ENCODE results near the gene FLNB. TPM values are rescaled to one million over a fixed set of nuclear protein-coding genes. Genes with fewer than 3 reads are reported as not detected.

FLNB gene
- total RNA-seq, 2 donors from 2014 or later: 96.9 to 139 TPM

DNA sequence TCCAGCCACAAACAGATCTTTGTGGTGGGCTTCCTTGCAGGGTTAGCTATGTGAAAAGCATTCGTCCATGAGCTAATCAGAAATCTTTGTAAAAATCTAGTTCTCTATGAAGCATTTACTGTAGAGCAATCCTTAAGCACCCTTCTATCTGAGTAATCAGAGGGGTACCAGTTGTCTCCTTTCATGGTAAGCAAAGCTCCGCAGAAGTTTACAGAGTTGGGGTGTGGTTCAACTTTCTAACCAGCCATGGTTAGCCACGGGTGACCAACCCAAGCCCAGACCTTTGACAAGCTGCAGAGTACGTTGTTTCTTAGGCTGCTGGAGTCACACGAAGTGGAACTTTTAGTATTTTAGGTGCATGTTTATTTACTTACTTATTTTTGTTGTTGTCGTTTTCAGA is 77.4 kb downstream of the FLNB start:
- H3K9me3 ChIP-seq: no peaks in the 10 kb centered on the region
- H3K4me1 ChIP-seq (ENCODE audit: control insufficient read depth in 1 of 2, low read depth in 2 of 2): peaks cover 2 to 40% of the 10 kb centered on the region in 2 donors
- no peak for TF ChIP-seq CTCF (IDR thresholded peaks at IDR 0.05)
- no peak overlapping the region for H3K27ac ChIP-seq
- H3K36me3 ChIP-seq: no peaks in the 10 kb centered on the region
- H3K27me3 ChIP-seq (replicated peaks; ENCODE audit: insufficient read depth): no peaks in the 10 kb centered on the region
- ATAC-seq (ENCODE audit: insufficient number of reproducible peaks, low FRiP score, low read depth): no peak
- no peak for DNase-seq (ENCODE audit: low spot score)
- H3K4me3 ChIP-seq: no peak overlapping the region

DNA sequence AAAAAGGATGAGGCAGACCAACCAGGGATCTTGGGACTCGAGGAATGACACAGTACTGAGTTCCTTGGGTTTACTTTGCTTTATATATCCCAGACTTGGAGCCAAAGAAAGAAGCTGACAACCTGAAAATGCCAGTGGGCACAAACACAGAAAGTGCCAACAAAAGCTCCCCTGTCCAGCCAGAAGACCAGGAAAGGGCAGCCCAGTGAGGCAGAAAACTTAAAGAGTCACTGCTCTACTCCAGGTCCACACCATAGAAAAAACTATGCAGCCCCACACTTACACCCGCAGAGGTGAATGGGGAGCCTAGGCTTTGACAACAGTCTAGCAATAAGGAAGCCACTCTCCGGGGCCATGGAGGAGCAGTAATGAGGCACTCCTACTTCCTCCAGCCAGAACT is 80.3 kb downstream of the FLNB start:
- Histone ChIP-seq H3K36me3 (no peaks in the 10 kb centered on the region), H3K4me3 (no peak overlapping the region), H3K27me3 (replicated peaks; ENCODE audit: insufficient read depth) (no peaks in the 10 kb centered on the region), H3K9me3 (no peaks in the 10 kb centered on the region), H3K4me1 (ENCODE audit: control insufficient read depth in 1 of 2, low read depth in 2 of 2) (peaks cover 2 to 19% of the 10 kb centered on the region in 2 donors), H3K27ac (peak overlapping the region in 1 of 2 donors; percentile 1)
- TF ChIP-seq CTCF (IDR thresholded peaks at IDR 0.05): no peak
- ATAC-seq (ENCODE audit: insufficient number of reproducible peaks, low FRiP score, low read depth) (no peak), DNase-seq (ENCODE audit: low spot score) (no peak)

- no peak overlapping the region for H3K4me3 ChIP-seq
- no peaks in the 10 kb centered on the region for H3K36me3 ChIP-seq
- ATAC-seq (ENCODE audit: insufficient number of reproducible peaks, low FRiP score, low read depth): no peak
- H3K4me1 ChIP-seq (ENCODE audit: control insufficient read depth in 1 of 2, low read depth in 2 of 2): peaks cover 6 to 32% of the 10 kb centered on the region in 2 donors
- no peaks in the 10 kb centered on the region for H3K9me3 ChIP-seq
- no peak overlapping the region for H3K27ac ChIP-seq
- TF ChIP-seq CTCF (IDR thresholded peaks at IDR 0.05): no peak
- DNase-seq (ENCODE audit: low spot score): no peak
- no peaks in the 10 kb centered on the region for H3K27me3 ChIP-seq (replicated peaks; ENCODE audit: insufficient read depth)
These were observed 82.1 kb downstream of the FLNB start for GRCh38 chr3:58090351-58090750.

DNA sequence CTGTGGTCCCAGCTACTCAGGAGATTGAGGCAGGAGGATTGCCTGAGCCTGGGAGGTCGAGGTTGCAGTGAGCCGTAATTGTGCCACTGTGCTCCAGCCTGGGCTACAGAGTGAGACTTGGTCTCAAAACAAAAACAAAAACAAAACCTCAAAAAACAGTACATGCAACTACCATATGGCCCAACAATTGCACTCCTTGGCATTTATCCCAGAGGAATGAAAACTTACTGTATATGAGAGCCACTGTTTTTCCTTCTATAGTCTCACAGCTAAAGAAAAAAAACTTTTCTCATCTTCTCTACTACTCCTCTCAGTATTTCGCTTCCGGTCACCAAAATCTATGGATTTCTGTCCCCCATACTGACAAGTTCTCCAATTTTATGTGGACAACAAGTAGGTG is 84.3 kb downstream of the FLNB start:
- Histone ChIP-seq H3K36me3 (peaks cover 12% of the 10 kb centered on the region), H3K27me3 (replicated peaks; ENCODE audit: insufficient read depth) (no peaks in the 10 kb centered on the region), H3K9me3 (no peaks in the 10 kb centered on the region), H3K4me3 (no peak overlapping the region), H3K27ac (no peak overlapping the region), H3K4me1 (ENCODE audit: control insufficient read depth in 1 of 2, low read depth in 2 of 2) (peaks cover 6 to 44% of the 10 kb centered on the region in 2 donors)
- DNase-seq (ENCODE audit: low spot score) (no peak), ATAC-seq (ENCODE audit: insufficient number of reproducible peaks, low FRiP score, low read depth) (no peak)
- no peak for TF ChIP-seq CTCF (IDR thresholded peaks at IDR 0.05)

DNA sequence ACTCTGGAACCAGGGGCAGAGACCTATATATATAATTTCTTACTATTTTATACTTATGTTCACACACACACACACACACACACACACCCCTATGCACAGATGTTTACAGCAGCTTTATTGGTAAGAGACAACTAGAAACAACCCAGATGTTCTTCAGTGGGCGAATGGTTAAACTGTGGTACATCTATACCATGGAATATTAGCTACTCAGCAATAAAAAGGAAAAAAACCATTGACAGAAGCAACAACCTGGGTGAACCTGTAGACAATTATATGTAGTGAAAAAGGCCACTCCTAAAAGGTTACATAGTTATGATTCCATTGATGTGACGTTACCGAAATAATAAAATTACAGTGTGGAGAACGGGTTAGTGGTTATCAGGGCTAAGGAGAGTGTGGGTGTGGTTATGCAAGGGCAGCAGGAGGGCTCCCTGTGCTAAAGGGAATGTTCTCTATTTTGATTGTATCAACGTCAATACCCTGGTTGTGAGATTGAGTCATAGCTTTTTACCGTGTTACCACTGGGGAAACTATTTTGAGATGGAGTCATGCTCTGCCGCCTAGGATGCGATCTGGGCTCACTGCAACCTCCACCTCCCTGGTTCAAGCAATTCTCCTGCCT is 85.5 kb downstream of the FLNB start:
- DNase-seq (ENCODE audit: low spot score) (no peak), ATAC-seq (ENCODE audit: insufficient number of reproducible peaks, low FRiP score, low read depth) (peak; percentile 67)
- TF ChIP-seq CTCF (IDR thresholded peaks at IDR 0.05): no peak
- H3K4me3 ChIP-seq: no peak overlapping the region
- H3K4me1 ChIP-seq (ENCODE audit: control insufficient read depth in 1 of 2, low read depth in 2 of 2): peaks cover 4 to 36% of the 10 kb centered on the region in 2 donors
- H3K9me3 ChIP-seq: no peaks in the 10 kb centered on the region
- H3K27me3 ChIP-seq (replicated peaks; ENCODE audit: insufficient read depth): no peaks in the 10 kb centered on the region
- H3K36me3 ChIP-seq: peaks cover 24% of the 10 kb centered on the region
- H3K27ac ChIP-seq: peak overlapping the region in 1 of 2 donors; percentile 65

Measured in thoracic aorta (tissue), 2 donors.